WTC11 (cell line): ENCODE data around the gene CAT. TPM values are rescaled to one million over a fixed set of nuclear protein-coding genes. Genes with fewer than 3 reads are reported as not detected.

ENCODE experiments used
- ATAC-seq: fragments of 200-7000 bp; cut with Tn5 transposase; 2 replicates; pipeline ENCODE4 v1.10.0; 2021; ENCODE audit warnings: mild to moderate bottlenecking, moderate library complexity
- CTCF ChIA-PET: fragments of 300-600 bp; sonication (Branson Sonifier 250); formaldehyde crosslinking; loops from one replicate; lab custom pipeline; 2021; ENCODE audit warnings: antibody characterized with exemption; lab: Charles Lee
- POLR2A ChIA-PET: fragments of 350-600 bp; sonication (Branson Sonifier 250); formaldehyde crosslinking; loops from one replicate; lab custom pipeline; 2021; ENCODE audit warnings: antibody characterized with exemption; lab: Charles Lee
- DNase-seq: peaks from one replicate; pipeline ENCODE4 v3.0.0; 2021; ENCODE audit warnings: low spot score
- H3K27ac Mint-ChIP-seq: 2 replicates; pipeline ENCODE4 v1.8.0; 2021; ENCODE audit warnings: mixed read lengths
- H3K27me3 Mint-ChIP-seq: 2 replicates; pipeline ENCODE4 v1.8.0; 2021; ENCODE audit warnings: low read depth, mild to moderate bottlenecking, moderate library complexity, mixed read lengths
- H3K36me3 Mint-ChIP-seq: 2 replicates; pipeline ENCODE4 v1.8.0; 2021; ENCODE audit warnings: mixed read lengths
- H3K4me1 Mint-ChIP-seq: 2 replicates; pipeline ENCODE4 v1.8.0; 2022; ENCODE audit warnings: mixed read lengths
- H3K4me3 Mint-ChIP-seq: 2 replicates; pipeline ENCODE4 v1.8.0; 2021; ENCODE audit warnings: mild to moderate bottlenecking, moderate library complexity, mixed read lengths
- H3K9me3 Mint-ChIP-seq: 2 replicates; pipeline ENCODE4 v1.8.0; 2021; ENCODE audit warnings: mixed read lengths
- CREM ChIP-seq: sonication (generic); formaldehyde crosslinking; IDR thresholded peaks from 2 replicates; pipeline ENCODE4 v1.8.1; 2022; ENCODE audit warnings: mild to moderate bottlenecking, missing genetic modification reagents, moderate library complexity
- FOXK1 ChIP-seq: sonication (generic); formaldehyde crosslinking; IDR thresholded peaks from 2 replicates; pipeline ENCODE4 v1.8.0; 2022; ENCODE audit warnings: mild to moderate bottlenecking, moderate library complexity, missing genetic modification reagents
- GTF2I ChIP-seq: fragments of 250-450 bp; sonication (Bioruptor Pico); conservative IDR thresholded peaks from 2 replicates; pipeline ENCODE4 v1.4.0; 2021; ENCODE audit warnings: mild to moderate bottlenecking
- IRF2 ChIP-seq: sonication (generic); formaldehyde crosslinking; IDR thresholded peaks from 2 replicates; pipeline ENCODE4 v1.8.0; 2022; ENCODE audit warnings: low read depth, missing genetic modification reagents, borderline replicate concordance
- NFE2L1 ChIP-seq: sonication (generic); formaldehyde crosslinking; IDR thresholded peaks from 2 replicates; pipeline ENCODE4 v1.8.1; 2023; ENCODE audit warnings: missing genetic modification reagents
- total RNA-seq: library from RNA; stranded (reverse); gene quantifications from 3 replicates; pipeline ENCODE4 v1.2.3, GENCODE V29; 2021
- TF ChIP-seq, protein P1 (sequence below): sonication (generic); formaldehyde crosslinking; conservative IDR thresholded peaks from 2 replicates; pipeline ENCODE4 v1.8.1; 2023; ENCODE audit warnings: mild to moderate bottlenecking, low read depth, missing genetic modification reagents, moderate library complexity
- TF ChIP-seq, protein P2 (sequence below): sonication (generic); formaldehyde crosslinking; IDR thresholded peaks from 2 replicates; pipeline ENCODE4 v1.8.1; 2023; ENCODE audit warnings: mild to moderate bottlenecking, missing genetic modification reagents, moderate library complexity
- TF ChIP-seq, protein P3 (sequence below): sonication (generic); formaldehyde crosslinking; IDR thresholded peaks from 2 replicates; pipeline ENCODE4 v1.8.0; 2022; ENCODE audit warnings: mild to moderate bottlenecking, missing genetic modification reagents
- TF ChIP-seq, protein P4 (sequence below): fragments of 250-450 bp; sonication (Bioruptor Pico); IDR thresholded peaks from 2 replicates; pipeline ENCODE4 v1.9.0; 2021; ENCODE audit warnings: mild to moderate bottlenecking, borderline replicate concordance

CAT gene
- total RNA-seq, 1 experiment from 2014 or later: 9.3 TPM

DNA sequence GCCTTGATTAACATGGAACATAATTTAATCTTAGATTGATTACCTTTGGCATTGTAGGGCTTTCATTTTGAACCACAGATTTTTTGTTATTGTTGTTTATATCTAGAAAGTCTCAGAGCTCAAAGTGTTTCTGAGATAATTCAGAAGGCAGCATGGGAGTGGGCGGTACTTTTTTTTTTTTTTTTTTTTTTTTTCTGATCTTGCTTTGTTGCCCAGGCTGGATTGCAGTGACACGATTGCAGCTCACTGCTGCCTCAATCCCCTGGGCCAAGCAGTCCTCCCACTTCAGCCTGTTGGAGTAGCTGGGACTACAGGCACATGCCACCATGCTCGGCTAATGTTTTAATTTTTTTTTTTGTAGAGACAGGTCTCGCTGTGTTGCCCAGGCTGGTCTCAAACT lies 21.5 kb downstream of the CAT start:
- TF ChIP-seq, protein P1, sequence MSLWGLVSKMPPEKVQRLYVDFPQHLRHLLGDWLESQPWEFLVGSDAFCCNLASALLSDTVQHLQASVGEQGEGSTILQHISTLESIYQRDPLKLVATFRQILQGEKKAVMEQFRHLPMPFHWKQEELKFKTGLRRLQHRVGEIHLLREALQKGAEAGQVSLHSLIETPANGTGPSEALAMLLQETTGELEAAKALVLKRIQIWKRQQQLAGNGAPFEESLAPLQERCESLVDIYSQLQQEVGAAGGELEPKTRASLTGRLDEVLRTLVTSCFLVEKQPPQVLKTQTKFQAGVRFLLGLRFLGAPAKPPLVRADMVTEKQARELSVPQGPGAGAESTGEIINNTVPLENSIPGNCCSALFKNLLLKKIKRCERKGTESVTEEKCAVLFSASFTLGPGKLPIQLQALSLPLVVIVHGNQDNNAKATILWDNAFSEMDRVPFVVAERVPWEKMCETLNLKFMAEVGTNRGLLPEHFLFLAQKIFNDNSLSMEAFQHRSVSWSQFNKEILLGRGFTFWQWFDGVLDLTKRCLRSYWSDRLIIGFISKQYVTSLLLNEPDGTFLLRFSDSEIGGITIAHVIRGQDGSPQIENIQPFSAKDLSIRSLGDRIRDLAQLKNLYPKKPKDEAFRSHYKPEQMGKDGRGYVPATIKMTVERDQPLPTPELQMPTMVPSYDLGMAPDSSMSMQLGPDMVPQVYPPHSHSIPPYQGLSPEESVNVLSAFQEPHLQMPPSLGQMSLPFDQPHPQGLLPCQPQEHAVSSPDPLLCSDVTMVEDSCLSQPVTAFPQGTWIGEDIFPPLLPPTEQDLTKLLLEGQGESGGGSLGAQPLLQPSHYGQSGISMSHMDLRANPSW (CRISPR knock-in tag): no peak
- TF ChIP-seq NFE2L1 (CRISPR knock-in tag): no peak
- TF ChIP-seq, protein P2, sequence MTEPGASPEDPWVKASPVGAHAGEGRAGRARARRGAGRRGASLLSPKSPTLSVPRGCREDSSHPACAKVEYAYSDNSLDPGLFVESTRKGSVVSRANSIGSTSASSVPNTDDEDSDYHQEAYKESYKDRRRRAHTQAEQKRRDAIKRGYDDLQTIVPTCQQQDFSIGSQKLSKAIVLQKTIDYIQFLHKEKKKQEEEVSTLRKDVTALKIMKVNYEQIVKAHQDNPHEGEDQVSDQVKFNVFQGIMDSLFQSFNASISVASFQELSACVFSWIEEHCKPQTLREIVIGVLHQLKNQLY (CRISPR knock-in tag): no peak
- TF ChIP-seq, all 79 proteins: peak for 0
- ChIA-PET CTCF (interaction anchor here (0.7 kb wide), 2 partner anchors 10 to 104 kb away, joined by 5 to 7 read pairs; no protein-coding TSS in a partner anchor), POLR2A (no interaction called here)
- Mint-ChIP-seq H3K36me3 (peaks cover 28% of the 10 kb centered on the region), H3K4me1 (peaks cover 8% of the 10 kb centered on the region), H3K9me3 (no peaks in the 10 kb centered on the region; the same call in 1 of the 2 replicates), H3K4me3 (no peak overlapping the region), H3K27me3 (no peaks in the 10 kb centered on the region), H3K27ac (no peak overlapping the region)
- no peak for DNase-seq
- ATAC-seq: no peak

DNA sequence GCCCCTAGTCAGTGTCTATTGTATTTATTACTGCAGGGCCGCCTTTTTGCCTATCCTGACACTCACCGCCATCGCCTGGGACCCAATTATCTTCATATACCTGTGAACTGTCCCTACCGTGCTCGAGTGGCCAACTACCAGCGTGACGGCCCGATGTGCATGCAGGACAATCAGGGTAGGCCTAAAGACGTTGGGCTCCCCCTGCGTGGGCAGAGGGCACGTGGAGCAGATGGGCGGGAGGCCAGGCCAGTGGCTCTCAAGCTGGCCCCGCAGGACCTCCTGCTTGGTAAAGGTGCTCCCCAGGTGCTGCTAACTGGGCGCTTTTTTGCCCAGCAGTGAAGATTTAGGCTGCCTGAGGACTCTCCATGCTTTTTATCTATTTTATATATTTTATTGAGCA lies 22.5 kb downstream of the CAT start:
- Mint-ChIP-seq H3K4me1 (peaks cover 8% of the 10 kb centered on the region), H3K27ac (no peak overlapping the region), H3K4me3 (no peak overlapping the region), H3K9me3 (peaks cover 9% of the 10 kb centered on the region), H3K36me3 (peaks cover 33% of the 10 kb centered on the region), H3K27me3 (no peaks in the 10 kb centered on the region)
- ChIA-PET CTCF (no interaction called here), POLR2A (no interaction called here)
- DNase-seq: no peak
- TF ChIP-seq, protein P3, sequence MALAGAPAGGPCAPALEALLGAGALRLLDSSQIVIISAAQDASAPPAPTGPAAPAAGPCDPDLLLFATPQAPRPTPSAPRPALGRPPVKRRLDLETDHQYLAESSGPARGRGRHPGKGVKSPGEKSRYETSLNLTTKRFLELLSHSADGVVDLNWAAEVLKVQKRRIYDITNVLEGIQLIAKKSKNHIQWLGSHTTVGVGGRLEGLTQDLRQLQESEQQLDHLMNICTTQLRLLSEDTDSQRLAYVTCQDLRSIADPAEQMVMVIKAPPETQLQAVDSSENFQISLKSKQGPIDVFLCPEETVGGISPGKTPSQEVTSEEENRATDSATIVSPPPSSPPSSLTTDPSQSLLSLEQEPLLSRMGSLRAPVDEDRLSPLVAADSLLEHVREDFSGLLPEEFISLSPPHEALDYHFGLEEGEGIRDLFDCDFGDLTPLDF (CRISPR knock-in tag): no peak
- no peak for TF ChIP-seq IRF2 (CRISPR knock-in tag)
- TF ChIP-seq, protein P4, sequence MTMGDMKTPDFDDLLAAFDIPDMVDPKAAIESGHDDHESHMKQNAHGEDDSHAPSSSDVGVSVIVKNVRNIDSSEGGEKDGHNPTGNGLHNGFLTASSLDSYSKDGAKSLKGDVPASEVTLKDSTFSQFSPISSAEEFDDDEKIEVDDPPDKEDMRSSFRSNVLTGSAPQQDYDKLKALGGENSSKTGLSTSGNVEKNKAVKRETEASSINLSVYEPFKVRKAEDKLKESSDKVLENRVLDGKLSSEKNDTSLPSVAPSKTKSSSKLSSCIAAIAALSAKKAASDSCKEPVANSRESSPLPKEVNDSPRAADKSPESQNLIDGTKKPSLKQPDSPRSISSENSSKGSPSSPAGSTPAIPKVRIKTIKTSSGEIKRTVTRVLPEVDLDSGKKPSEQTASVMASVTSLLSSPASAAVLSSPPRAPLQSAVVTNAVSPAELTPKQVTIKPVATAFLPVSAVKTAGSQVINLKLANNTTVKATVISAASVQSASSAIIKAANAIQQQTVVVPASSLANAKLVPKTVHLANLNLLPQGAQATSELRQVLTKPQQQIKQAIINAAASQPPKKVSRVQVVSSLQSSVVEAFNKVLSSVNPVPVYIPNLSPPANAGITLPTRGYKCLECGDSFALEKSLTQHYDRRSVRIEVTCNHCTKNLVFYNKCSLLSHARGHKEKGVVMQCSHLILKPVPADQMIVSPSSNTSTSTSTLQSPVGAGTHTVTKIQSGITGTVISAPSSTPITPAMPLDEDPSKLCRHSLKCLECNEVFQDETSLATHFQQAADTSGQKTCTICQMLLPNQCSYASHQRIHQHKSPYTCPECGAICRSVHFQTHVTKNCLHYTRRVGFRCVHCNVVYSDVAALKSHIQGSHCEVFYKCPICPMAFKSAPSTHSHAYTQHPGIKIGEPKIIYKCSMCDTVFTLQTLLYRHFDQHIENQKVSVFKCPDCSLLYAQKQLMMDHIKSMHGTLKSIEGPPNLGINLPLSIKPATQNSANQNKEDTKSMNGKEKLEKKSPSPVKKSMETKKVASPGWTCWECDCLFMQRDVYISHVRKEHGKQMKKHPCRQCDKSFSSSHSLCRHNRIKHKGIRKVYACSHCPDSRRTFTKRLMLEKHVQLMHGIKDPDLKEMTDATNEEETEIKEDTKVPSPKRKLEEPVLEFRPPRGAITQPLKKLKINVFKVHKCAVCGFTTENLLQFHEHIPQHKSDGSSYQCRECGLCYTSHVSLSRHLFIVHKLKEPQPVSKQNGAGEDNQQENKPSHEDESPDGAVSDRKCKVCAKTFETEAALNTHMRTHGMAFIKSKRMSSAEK (CRISPR knock-in tag): no peak
- ATAC-seq: no peak

DNA sequence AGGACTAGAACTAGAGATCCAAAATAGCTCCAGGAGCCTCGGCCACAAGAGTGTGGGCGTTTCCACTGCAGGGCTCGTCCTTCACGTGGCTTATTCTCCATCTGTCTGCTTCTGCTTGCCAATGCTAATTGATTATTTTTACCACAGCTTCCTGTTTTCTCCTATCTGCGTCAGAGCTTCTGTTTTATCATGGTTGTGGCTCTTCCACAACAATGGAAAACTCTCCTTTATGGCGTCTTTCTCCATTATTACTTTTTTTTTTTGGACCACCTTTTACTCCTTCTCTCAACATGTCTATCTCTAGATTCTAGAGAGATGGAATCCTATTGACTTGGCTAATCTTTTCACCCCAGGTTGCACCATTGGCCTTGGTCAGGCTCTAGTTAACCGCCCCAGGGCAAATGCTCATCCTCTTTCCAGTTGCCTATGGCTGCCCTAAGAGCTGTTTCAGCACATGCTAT lies 25.9 kb downstream of the CAT start:
- no peak overlapping the region for H3K27ac Mint-ChIP-seq
- no peaks in the 10 kb centered on the region for H3K4me1 Mint-ChIP-seq
- POLR2A ChIA-PET: no interaction called here
- ATAC-seq (no peak), DNase-seq (no peak)
- no peak overlapping the region for H3K4me3 Mint-ChIP-seq
- peaks cover 45% of the 10 kb centered on the region for H3K36me3 Mint-ChIP-seq
- H3K27me3 Mint-ChIP-seq: no peaks in the 10 kb centered on the region
- peaks cover 20% of the 10 kb centered on the region for H3K9me3 Mint-ChIP-seq
- CTCF ChIA-PET: interaction anchor here (1.3 to 2.2 kb wide), 3 partner anchors 28 to 290 kb away, joined by 4 to 8 read pairs (median 5); no protein-coding TSS in a partner anchor
- TF ChIP-seq CREM: no peak

DNA sequence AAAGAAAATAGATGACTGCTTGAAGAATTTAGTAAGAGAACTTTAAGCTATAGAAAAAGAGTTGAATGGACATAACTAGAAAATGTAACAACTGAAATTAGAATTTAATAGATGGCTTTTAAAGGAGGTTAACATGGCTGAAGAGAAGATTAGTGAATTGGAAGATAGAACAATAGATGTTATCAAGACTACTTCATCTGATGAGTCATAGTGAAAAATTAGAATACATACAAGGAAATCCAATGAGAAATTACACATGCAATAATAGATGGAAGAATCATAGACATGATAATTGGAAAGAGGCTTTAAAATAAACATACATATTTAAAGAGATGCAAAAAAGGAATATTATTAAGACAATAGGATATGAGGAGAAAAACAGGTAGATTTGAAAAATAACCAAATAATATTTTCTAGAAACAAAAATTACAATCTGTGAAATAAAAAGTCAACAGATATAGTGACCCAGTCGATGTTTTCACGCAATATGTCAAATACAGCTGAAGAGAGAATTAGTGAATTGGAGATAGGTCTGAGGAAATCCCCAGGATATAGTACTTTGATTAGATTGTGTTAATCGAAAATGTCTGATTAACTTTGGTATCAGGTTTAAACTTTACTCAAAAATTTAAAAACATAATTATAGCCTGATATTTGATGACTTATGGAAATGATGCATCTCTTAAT lies 28.2 kb downstream of the CAT start:
- Mint-ChIP-seq H3K27me3 (no peaks in the 10 kb centered on the region), H3K4me3 (no peak overlapping the region), H3K4me1 (no peaks in the 10 kb centered on the region), H3K9me3 (peaks cover 20% of the 10 kb centered on the region), H3K27ac (no peak overlapping the region), H3K36me3 (peaks cover 52% of the 10 kb centered on the region)
- TF ChIP-seq GTF2I (CRISPR knock-in tag) (peak; percentile 28; the same call in 1 of the 2 replicates), FOXK1 (CRISPR knock-in tag) (no peak)
- ChIA-PET POLR2A (no interaction called here), CTCF (interaction anchor here (0.6 to 2.9 kb wide), 5 partner anchors 49 to 317 kb away, joined by 3 to 14 read pairs (median 4); no protein-coding TSS in a partner anchor)
- DNase-seq (no peak), ATAC-seq (no peak)
